LNCaP clone FGC (cell line): ENCODE results near the gene DNAJB2.

Experiments used
- DNase-seq: peaks from one replicate; pipeline ENCODE4 v3.0.0-alpha.2; 2011; ENCODE audit warnings: low read depth
- H3K4me3 ChIP-seq: 2 replicates; pipeline ENCODE4 v1.5.1; 2011; ENCODE audit warnings: mild to moderate bottlenecking, low read depth, low read length, control low read depth
- CTCF ChIP-seq: IDR thresholded peaks from 2 replicates; pipeline ENCODE4 v1.5.1; 2012; ENCODE audit warnings: mild to moderate bottlenecking; ENCODE audit not compliant: control insufficient read depth, insufficient read depth; ENCODE audit errors: extremely low read depth

The DNAJB2 gene

GRCh38 chr2:219270055-219270372 lies 9.2 kb upstream of the DNAJB2 start:
- TF ChIP-seq CTCF: no peak
- no peak overlapping the region for H3K4me3 ChIP-seq
- no peak for DNase-seq

GRCh38 chr2:219271021-219271420 lies 8.1 kb upstream of the DNAJB2 start:
- no peak for TF ChIP-seq CTCF
- H3K4me3 ChIP-seq: no peak overlapping the region
- no peak for DNase-seq

DNA sequence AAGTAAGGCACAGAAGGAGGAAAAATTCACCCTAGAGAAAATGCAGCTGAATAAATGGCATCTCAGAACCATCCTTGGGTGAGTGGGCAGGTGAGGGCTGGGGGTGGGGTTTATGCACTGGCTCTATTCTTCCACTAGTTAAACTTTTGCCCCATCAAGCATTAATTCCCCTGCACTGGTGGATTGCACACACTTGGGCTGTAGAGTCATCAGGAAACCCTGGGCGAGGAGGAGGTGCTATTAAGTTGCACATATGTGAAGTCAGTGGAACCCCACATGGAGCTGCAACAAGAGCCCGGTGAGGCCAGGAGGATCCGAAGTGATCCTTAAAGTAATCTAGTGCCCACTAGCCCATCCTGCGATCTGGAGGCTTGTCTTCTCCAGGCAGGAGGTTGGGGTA lies 6.8 kb upstream of the DNAJB2 start:
- DNase-seq: no peak
- TF ChIP-seq CTCF: no peak
- H3K4me3 ChIP-seq: no peak overlapping the region

- no peak overlapping the region for H3K4me3 ChIP-seq
- no peak for DNase-seq
- TF ChIP-seq CTCF: no peak
Measured at GRCh38 chr2:219272995-219273394, 6.2 kb upstream of the DNAJB2 start.

GRCh38 chr2:219273937-219274336 lies 5.2 kb upstream of the DNAJB2 start:
- no peak overlapping the region for H3K4me3 ChIP-seq
- DNase-seq: no peak
- no peak for TF ChIP-seq CTCF

- H3K4me3 ChIP-seq: no peak overlapping the region
- no peak for DNase-seq
Measured at GRCh38 chr2:219274361-219274921, 4.7 kb upstream of the DNAJB2 start.

More at GRCh38 chr2:219274361-219274921, 4.7 kb upstream of the DNAJB2 start:
- no peak for TF ChIP-seq CTCF
